Thyroid gland (tissue), 4 donors: ENCODE measurements around the gene CA10. TPM values are rescaled to one million over a fixed set of nuclear protein-coding genes. Genes with fewer than 3 reads are reported as not detected.

ENCODE experiments used
- DNase-seq, 2 donors: peaks; one replicate each; pipeline ENCODE4 v3.0.0-alpha.2; 2019
- H3K27ac ChIP-seq, 3 donors: fragments of 200-600 bp; sonication (generic); 1 replicate in 2 of 3; 2 replicates in 1 of 3; pipeline ENCODE4 v1.5.1; 2016 to 2019; ENCODE audit warnings: mild to moderate bottlenecking in 1 of 3, moderate library complexity in 1 of 3
- H3K27me3 ChIP-seq: fragments of 200-600 bp; sonication (generic); one replicate; pipeline ENCODE4 v1.5.1; 2019
- H3K36me3 ChIP-seq, 2 donors: fragments of 200-600 bp; sonication (generic); one replicate each; pipeline ENCODE4 v1.5.1; 2016 to 2019
- H3K4me1 ChIP-seq, 2 donors: fragments of 200-600 bp; sonication (generic); one replicate each; pipeline ENCODE4 v1.5.1; 2017 to 2019
- H3K4me3 ChIP-seq, 3 donors: fragments of 200-600 bp; sonication (generic); replicated peaks in 1 of 3; 1 replicate in 2 of 3; 2 replicates in 1 of 3; pipeline ENCODE4 v1.5.1; 2016; ENCODE audit warnings: mild to moderate bottlenecking in 1 of 3
- H3K9me3 ChIP-seq: fragments of 200-600 bp; sonication (generic); one replicate; pipeline ENCODE4 v1.5.1; 2017
- CTCF ChIP-seq, 6 experiments: fragments of 200-600 bp in 3 of 6; fragments of 450-650 bp in 3 of 6; sonication (generic) in 3 of 6; IDR thresholded peaks; one replicate each; pipeline ENCODE4 v1.5.1; 2016 to 2019; ENCODE audit warnings: antibody characterized with exemption in 6 of 6, mild to moderate bottlenecking in 2 of 6, inconsistent platforms in 1 of 6, moderate library complexity in 1 of 6
- POLR2A ChIP-seq, 2 donors: fragments of 450-650 bp; IDR thresholded peaks; one replicate each; pipeline ENCODE4 v1.6.1; 2017; ENCODE audit warnings: antibody characterized with exemption in 2 of 2, mild to moderate bottlenecking in 2 of 2, moderate library complexity in 1 of 2
- WGBS, 2 donors: methylation state at CpG; one replicate each; pipeline ENCODE4 v1.1.5; 2017; 5-methylcytosine and 5-hydroxymethylcytosine counted together
- intact Hi-C: fragments of 100-400 bp; cut with DNase I; formaldehyde crosslinking; loops from one replicate; pipeline ENCODE4 v1.15.1; 2023
- total RNA-seq, 4 donors: library from RNA; depleted of rRNA; stranded (reverse); fragments of >200 nt; gene quantifications; one replicate each; pipeline ENCODE4 v1.2.3, GENCODE V29; 2016

CA10 gene
- total RNA-seq, 4 donors from 2014 or later = not detected

- Histone ChIP-seq H3K27me3 (no peaks in the 10 kb centered on the region), H3K9me3 (no peaks in the 10 kb centered on the region), H3K4me1 (no peaks in the 10 kb centered on the region), H3K4me3 (no peak overlapping the region), H3K27ac (no peak overlapping the region), H3K36me3 (no peaks in the 10 kb centered on the region)
- no peak for DNase-seq
- TF ChIP-seq POLR2A (IDR thresholded peaks at IDR 0.05) (no peak), CTCF (IDR thresholded peaks at IDR 0.05) (no peak)
- intact Hi-C loops = no loop called here
- 75 to 76% methylated on average over 7 of the region's 7 CpGs for WGBS, 2 donors
Measured at GRCh38 chr17:51908841-51909537, 249.5 kb downstream of the CA10 start.

GRCh38 chr17:51907041-51907440, 251.5 kb downstream of the CA10 start:
- no peak for DNase-seq
- no peaks in the 10 kb centered on the region for H3K9me3 ChIP-seq
- no peaks in the 10 kb centered on the region for H3K27me3 ChIP-seq
- no peak overlapping the region for H3K4me3 ChIP-seq
- H3K27ac ChIP-seq = no peak overlapping the region
- no peaks in the 10 kb centered on the region for H3K36me3 ChIP-seq
- TF ChIP-seq CTCF (IDR thresholded peaks at IDR 0.05) (no peak), POLR2A (IDR thresholded peaks at IDR 0.05) (no peak)
- WGBS, 2 donors = 78 to 82% methylated on average over 2 of the region's 2 CpGs
- intact Hi-C loops = no loop called here
- no peaks in the 10 kb centered on the region for H3K4me1 ChIP-seq

GRCh38 chr17:51904379-51904778, 254.1 kb downstream of the CA10 start:
- Histone ChIP-seq H3K9me3 (no peaks in the 10 kb centered on the region), H3K4me1 (no peaks in the 10 kb centered on the region), H3K27ac (no peak overlapping the region), H3K27me3 (no peaks in the 10 kb centered on the region), H3K4me3 (no peak overlapping the region), H3K36me3 (no peaks in the 10 kb centered on the region)
- WGBS, 2 donors = 84 to 87% methylated on average over 3 of the region's 3 CpGs
- TF ChIP-seq POLR2A (IDR thresholded peaks at IDR 0.05) = no peak
- TF ChIP-seq CTCF (IDR thresholded peaks at IDR 0.05) = no peak
- no peak for DNase-seq
- intact Hi-C loops = no loop called here

- Histone ChIP-seq H3K4me1 (no peaks in the 10 kb centered on the region), H3K27me3 (no peaks in the 10 kb centered on the region), H3K9me3 (no peaks in the 10 kb centered on the region), H3K27ac (no peak overlapping the region), H3K4me3 (no peak overlapping the region), H3K36me3 (no peaks in the 10 kb centered on the region)
- no peak for DNase-seq
- intact Hi-C loops = no loop called here
- no peak for TF ChIP-seq POLR2A (IDR thresholded peaks at IDR 0.05)
- no peak for TF ChIP-seq CTCF (IDR thresholded peaks at IDR 0.05)
- 50 to 88% methylated on average over 1 of the region's 1 CpG for WGBS, 2 donors
Measured at GRCh38 chr17:51901242-51901641, 257.3 kb downstream of the CA10 start.

- Histone ChIP-seq H3K4me3 (no peak overlapping the region), H3K27ac (no peak overlapping the region), H3K9me3 (no peaks in the 10 kb centered on the region), H3K36me3 (no peaks in the 10 kb centered on the region), H3K27me3 (no peaks in the 10 kb centered on the region), H3K4me1 (no peaks in the 10 kb centered on the region)
- TF ChIP-seq CTCF (IDR thresholded peaks at IDR 0.05) = no peak
- TF ChIP-seq POLR2A (IDR thresholded peaks at IDR 0.05) = no peak
- WGBS, 2 donors = 68 to 89% methylated on average over 2 of the region's 2 CpGs
- DNase-seq = no peak
- intact Hi-C loops = no loop called here
Measured at GRCh38 chr17:51891936-51892335, 266.6 kb downstream of the CA10 start.
